A673 (cell line): ENCODE measurements around the gene RERE. TPM values are rescaled to one million over a fixed set of nuclear protein-coding genes. Genes with fewer than 3 reads are reported as not detected.

ENCODE experiments used
- BruUV-seq: library from RNA; stranded (reverse); fragments of 400-500 nt; replicated peaks from 2 replicates; lab custom pipeline; 2021; lab: Mats Ljungman, UMichigan
- CTCF ChIA-PET: fragments of 300-600 bp; sonication (Branson Sonifier 250); formaldehyde crosslinking; loops from one replicate; lab custom pipeline; 2022; ENCODE audit warnings: antibody characterized with exemption; lab: Charles Lee
- POLR2A ChIA-PET: fragments of 300-600 bp; sonication (Branson Sonifier 250); formaldehyde crosslinking; loops from one replicate; lab custom pipeline; 2022; ENCODE audit warnings: antibody characterized with exemption; ENCODE audit not compliant: low non-redundant PET; lab: Charles Lee
- DNase-seq: peaks from one replicate; pipeline ENCODE4 v3.0.0-alpha.2; 2015; ENCODE audit warnings: low spot score
- H3K27ac ChIP-seq: fragments of 200-600 bp; sonication (generic); 2 replicates; pipeline ENCODE4 v1.5.1; 2016; ENCODE audit warnings: mixed run types, low read depth, mild to moderate bottlenecking, mixed read lengths, antibody characterized with exemption, low read length; ENCODE audit not compliant: poor library complexity, severe bottlenecking
- H3K27me3 ChIP-seq: fragments of 200-600 bp; sonication (generic); replicated peaks from 2 replicates; pipeline ENCODE4 v1.6.1; 2017; ENCODE audit warnings: mixed run types, low read depth, mild to moderate bottlenecking, mixed read lengths, antibody characterized with exemption, low read length; ENCODE audit not compliant: insufficient read depth, poor library complexity
- H3K36me3 ChIP-seq: fragments of 200-600 bp; sonication (generic); 2 replicates; pipeline ENCODE4 v1.6.1; 2016; ENCODE audit warnings: mixed run types, mild to moderate bottlenecking, mixed read lengths, antibody characterized with exemption, low read length; ENCODE audit not compliant: insufficient read depth, poor library complexity, severe bottlenecking
- H3K4me1 ChIP-seq: fragments of 200-600 bp; sonication (generic); 2 replicates; pipeline ENCODE4 v1.6.1; 2017; ENCODE audit warnings: mixed run types, mild to moderate bottlenecking, mixed read lengths, antibody characterized with exemption, low read length; ENCODE audit not compliant: insufficient read depth, poor library complexity, severe bottlenecking
- H3K4me3 ChIP-seq: fragments of 200-600 bp; sonication (generic); 2 replicates; pipeline ENCODE4 v1.5.1; 2016; ENCODE audit warnings: low read depth, mixed run types, mild to moderate bottlenecking, mixed read lengths, low read length; ENCODE audit not compliant: poor library complexity, severe bottlenecking
- H3K9me3 ChIP-seq: fragments of 200-600 bp; sonication (generic); 2 replicates; pipeline ENCODE4 v1.6.1; 2016; ENCODE audit warnings: mixed run types, low read depth, mild to moderate bottlenecking, mixed read lengths, antibody characterized with exemption, low read length; ENCODE audit not compliant: poor library complexity, severe bottlenecking
- CTCF ChIP-seq: fragments of 300-800, 200-600 bp; sonication (generic); conservative IDR thresholded peaks from 2 replicates; pipeline ENCODE4 v1.5.1; 2017; ENCODE audit warnings: low read depth, mild to moderate bottlenecking, antibody characterized with exemption, low read length, moderate library complexity, mixed read lengths
- EZH2 ChIP-seq: fragments of 200-600 bp; sonication (generic); IDR thresholded peaks from 2 replicates; pipeline ENCODE4 v1.6.1; 2017; ENCODE audit warnings: borderline replicate concordance, low read depth, mild to moderate bottlenecking, mixed read lengths, antibody characterized with exemption, low read length; ENCODE audit not compliant: poor library complexity, severe bottlenecking
- intact Hi-C: fragments of 100-400 bp; cut with micrococcal nuclease; formaldehyde crosslinking; loops from one replicate; pipeline ENCODE4 v1.10.0; 2022; ENCODE audit not compliant: unreplicated experiment
- total RNA-seq: library from RNA; stranded (reverse); gene quantifications from 2 replicates; pipeline ENCODE4 v1.2.3, GENCODE V29; 2021

Gene RERE
- total RNA-seq, 1 experiment from 2014 or later = 188 TPM

DNA sequence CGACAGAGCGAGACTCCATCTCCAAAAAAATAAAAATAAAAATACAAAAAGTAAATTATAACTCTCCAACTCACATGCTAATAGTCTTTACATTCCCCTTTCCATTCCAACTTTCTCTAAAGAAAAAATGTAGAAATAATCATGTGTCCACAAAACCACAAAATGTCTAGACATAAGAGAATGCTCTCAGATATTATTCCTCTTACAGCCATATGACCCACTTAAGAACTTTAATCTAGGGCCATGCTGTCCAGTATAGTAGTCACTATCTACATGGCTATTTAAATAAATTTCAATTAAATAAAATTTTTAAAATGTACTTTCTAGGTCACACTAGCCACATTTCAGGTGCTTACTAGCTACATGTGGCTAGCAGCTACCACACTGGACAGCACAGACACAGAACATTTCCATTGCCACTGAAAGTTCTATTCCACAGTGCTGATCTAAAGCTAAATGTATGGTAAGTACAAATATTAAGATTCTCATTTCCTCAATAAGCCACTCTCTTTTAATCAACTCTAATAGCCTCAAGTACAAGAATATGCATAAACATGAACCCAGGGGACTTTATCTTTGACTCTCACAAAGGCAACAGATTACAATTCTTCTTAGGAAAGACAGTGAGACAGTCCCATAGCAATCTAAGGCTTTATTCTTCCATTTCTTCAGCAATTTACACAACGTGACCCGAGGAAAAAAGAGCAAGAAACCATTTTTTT lies 138.6 kb downstream of the RERE start:
- no peak overlapping the region for H3K4me3 ChIP-seq
- ChIA-PET POLR2A (no interaction called here), CTCF (no interaction called here)
- H3K27ac ChIP-seq = peak overlapping the region; percentile 52
- BruUV-seq = no TSS peak
- peaks cover 97% of the 10 kb centered on the region for H3K4me1 ChIP-seq
- H3K9me3 ChIP-seq = no peaks in the 10 kb centered on the region
- peaks cover 4% of the 10 kb centered on the region for H3K36me3 ChIP-seq
- TF ChIP-seq CTCF = no peak
- TF ChIP-seq EZH2 = no peak
- no peaks in the 10 kb centered on the region for H3K27me3 ChIP-seq
- intact Hi-C loops = no loop called here
- no peak for DNase-seq

DNA sequence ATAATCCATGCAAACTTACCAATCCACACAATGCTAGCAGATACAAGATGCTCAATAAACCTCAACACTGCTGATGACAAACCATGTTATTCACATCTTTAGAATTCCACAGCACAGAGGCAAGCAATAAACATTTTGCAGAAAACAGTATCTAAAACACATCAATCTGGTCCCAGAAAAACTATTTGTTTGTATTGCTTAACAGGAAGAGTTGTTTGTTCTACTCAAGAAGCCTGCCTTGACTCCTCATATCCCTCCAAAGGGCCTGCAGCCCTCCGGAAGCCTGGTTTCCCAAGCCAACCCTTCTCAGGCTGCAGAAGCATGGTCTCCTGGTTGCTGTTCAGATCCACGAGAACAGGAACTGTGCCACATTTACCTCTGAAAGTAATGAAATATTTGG lies 139.7 kb downstream of the RERE start:
- DNase-seq = no peak
- no peak for TF ChIP-seq EZH2
- no peak for TF ChIP-seq CTCF
- Histone ChIP-seq H3K27ac (no peak overlapping the region), H3K9me3 (no peaks in the 10 kb centered on the region), H3K4me1 (peaks cover 96% of the 10 kb centered on the region), H3K4me3 (no peak overlapping the region), H3K27me3 (no peaks in the 10 kb centered on the region), H3K36me3 (peaks cover 4% of the 10 kb centered on the region)
- ChIA-PET CTCF (no interaction called here), POLR2A (interaction anchor here (0.7 to 1.0 kb wide), 2 partner anchors 15 to 27 kb away, joined by 3 to 6 read pairs; no protein-coding TSS in a partner anchor)
- no TSS peak for BruUV-seq
- intact Hi-C loops = no loop called here

- Histone ChIP-seq H3K4me1 (peaks cover 96% of the 10 kb centered on the region), H3K27me3 (no peaks in the 10 kb centered on the region), H3K36me3 (peaks cover 4% of the 10 kb centered on the region), H3K4me3 (no peak overlapping the region), H3K27ac (no peak overlapping the region), H3K9me3 (no peaks in the 10 kb centered on the region)
- TF ChIP-seq EZH2 = no peak
- no peak for TF ChIP-seq CTCF
- BruUV-seq = no TSS peak
- no peak for DNase-seq
- intact Hi-C loops = no loop called here
- ChIA-PET POLR2A (interaction anchor here (1.0 kb wide), 1 partner anchor 16 kb away, joined by 6 read pairs; no protein-coding TSS in a partner anchor), CTCF (no interaction called here)
Measured at GRCh38 chr1:8676813-8677212, 140.6 kb downstream of the RERE start.
